Immature natural killer cell (primary cell): Measurements from ENCODE around the gene CALML6. TPM values are rescaled to one million over a fixed set of nuclear protein-coding genes. Genes with fewer than 3 reads are reported as not detected.

ENCODE experiments used
- polyA plus RNA-seq, 3 donors: library from polyadenylated mRNA; unstranded; fragments of 300-500 nt; fragmentation: Illumina TruSeq; gene quantifications; one replicate each; pipeline ENCODE4 v1.2.3, GENCODE V29; 2021

The CALML6 gene
- polyA plus RNA-seq, 3 donors from 2014 or later: not detected

Other genes with a start within 250 kb of the CALML6 start
- gene SLC35E2B, start 222.5 kb upstream of the CALML6 start, polyA plus RNA-seq: 10 to 100 TPM; 14.4 to 37.7 (median 18.1) TPM
- gene CDK11A, start 190.9 kb upstream of the CALML6 start, polyA plus RNA-seq: 10 to 100 TPM in 2 of 3 donors, 1 to 10 TPM in 1; 1.6 to 32.6 (median 14.9) TPM
- 10 to 100 TPM; 30.9 to 53.3 (median 37.3) TPM for gene NADK, start 136.8 kb upstream of the CALML6 start, polyA plus RNA-seq
- gene GNB1, start 24.2 kb upstream of the CALML6 start, polyA plus RNA-seq: 100 to 1,000 TPM in 1 of 3 donors, 10 to 100 TPM in 2; 53.4 to 111 (median 98.7) TPM
- gene TMEM52, start 4.0 kb downstream of the CALML6 start, polyA plus RNA-seq: under 1 TPM in 1 of 3 donors, not detected in 2; 0.18 TPM
- gene CFAP74, start 88.5 kb downstream of the CALML6 start, polyA plus RNA-seq: not detected
- not detected for gene GABRD, start 104.1 kb downstream of the CALML6 start, polyA plus RNA-seq
- gene PRKCZ, start 135.2 kb downstream of the CALML6 start, polyA plus RNA-seq: 10 to 100 TPM in 1 of 3 donors, 1 to 10 TPM in 2; 7.5 to 14.0 (median 9.4) TPM